ENCODE measurements around the gene COL6A1. TPM values are rescaled to one million over a fixed set of nuclear protein-coding genes. Genes with fewer than 3 reads are reported as not detected.
A peak's percentile ranks its signal among the peaks of the same experiment; 100 is the strongest.

COL6A1 gene
- total RNA-seq (2016; rRNA removed; fragmentation: Illumina TruSeq; extraction: Trizol): 0.46 and 3.1 TPM in 2 replicates
- total RNA-seq (2016; cell fraction: cytosol; rRNA removed; fragmentation: Illumina TruSeq; extraction: Trizol; ENCODE audit: low read depth): 0.09 and 0.40 TPM in 2 replicates
- 0.55 and 4.3 TPM in 2 replicates for total RNA-seq (2016; cell fraction: insoluble cytoplasmic fraction; rRNA removed; fragmentation: Illumina TruSeq; extraction: Trizol)
- 0.28 and 0.41 TPM in 2 replicates for total RNA-seq (2016; cell fraction: membrane; rRNA removed; fragmentation: Illumina TruSeq; extraction: Trizol)
- 4.1 and 6.4 TPM in 2 replicates for total RNA-seq (2016; cell fraction: nucleus; rRNA removed; fragmentation: Illumina TruSeq; extraction: Trizol)
- 4.8 and 9.8 TPM in 2 replicates for polyA plus RNA-seq (2011; rRNA removed)
- 2.4 TPM in 2 replicates for polyA plus RNA-seq (2011; cell fraction: cytosol; rRNA removed)
- polyA plus RNA-seq (2011; cell fraction: nucleus; rRNA removed): 190 and 201 TPM in 2 replicates
- 10.0 and 14.2 TPM in 2 replicates for polyA plus RNA-seq (2012)
- polyA plus RNA-seq (2016; cell fraction: cytosol; fragmentation: Illumina TruSeq; extraction: Trizol; ENCODE audit: low read depth): 0.17 TPM in 2 replicates
- 0.58 and 1.7 TPM in 2 replicates for polyA plus RNA-seq (2016; cell fraction: insoluble cytoplasmic fraction; fragmentation: Illumina TruSeq; extraction: Trizol; ENCODE audit: low read depth)
- polyA plus RNA-seq (2016; cell fraction: membrane; fragmentation: Illumina TruSeq; extraction: Trizol; ENCODE audit: low read depth): 0.13 and 0.28 TPM in 2 replicates
- polyA plus RNA-seq (2016; cell fraction: nucleus; fragmentation: Illumina TruSeq; extraction: Trizol; ENCODE audit: insufficient read depth, low read depth): 20.5 and 25.0 TPM in 2 replicates
- 0.07 and 11.2 TPM in 2 replicates for polyA minus RNA-seq (2011; rRNA and poly(A)+ RNA removed; ENCODE audit: low replicate concordance)
- 1.1 and 1.8 TPM in 2 replicates for polyA minus RNA-seq (2011; cell fraction: cytosol; rRNA and poly(A)+ RNA removed)
- 3.9 and 6.7 TPM in 2 replicates for polyA minus RNA-seq (2011; cell fraction: nucleus; rRNA and poly(A)+ RNA removed)
- percentile 36 among the genes with signal in this experiment for Bru-seq, nascent RNA
- BruChase-seq, experiment 1, labeled RNA remaining after a 6-hour chase: percentile 53 among the genes with signal in this experiment
- percentile 43 among the genes with signal in this experiment for BruChase-seq, experiment 2, labeled RNA remaining after a 2-hour chase
- long read RNA-seq, experiment 1, partial matches to known transcripts: 0 of 1 reads
- long read RNA-seq, experiment 1, other reads (novel, unspliced or antisense): 1 of 1 reads
- long read RNA-seq, experiment 2, partial matches to known transcripts: 10 of 22 reads
- long read RNA-seq, experiment 2, other reads (novel, unspliced or antisense): 9 of 22 reads

- ChIA-PET POLR2A (no interaction called here), CTCF (ENCODE audit: low intra/inter-chr PET ratio, low total read pairs) (no interaction called here)
- in situ Hi-C loops (cut with HindIII; ENCODE audit: extremely low pct_ligation_motif_present, low pct_unique_long_range_greater_than_20kb): no loop called here
- TF ChIP-seq PHB2 (IDR thresholded peaks at IDR 0.05; ENCODE audit: partially characterized antibody) (no peak), PATZ1 (CRISPR knock-in tag; IDR thresholded peaks at IDR 0.05) (peak; percentile 23; the same call in 1 of the 2 replicates), ZFX (CRISPR knock-in tag; IDR thresholded peaks at IDR 0.05; ENCODE audit: low read depth) (peak; percentile 79), ZNF484 (CRISPR knock-in tag; IDR thresholded peaks at IDR 0.05; ENCODE audit: borderline replicate concordance, low read depth) (no peak), IRF9 (CRISPR knock-in tag; IDR thresholded peaks at IDR 0.05; ENCODE audit: borderline replicate concordance) (no peak), PCBP1 (IDR thresholded peaks at IDR 0.05; ENCODE audit: borderline replicate concordance, low read depth, low read length) (peak; percentile 65; the same call in 1 of the 2 replicates), ZNF746 (CRISPR knock-in tag; IDR thresholded peaks at IDR 0.05) (no peak), CTCF (CRISPR knock-in tag; IDR thresholded peaks at IDR 0.05) (peak; percentile 27; the same call in 1 of the 2 replicates), TGIF2 (CRISPR knock-in tag; IDR thresholded peaks at IDR 0.05) (no peak)
These were observed at the start of gene COL6A1 for GRCh38 chr21:45981151-45982091. Gene COL6A1, plus strand, starts transcription at chr21:45981770. Its CDS starts 81 bp downstream, at chr21:45981851.

More at GRCh38 chr21:45981151-45982091, at the start of gene COL6A1:
- Histone ChIP-seq H3K9me3 (ENCODE audit: low read length) (no peaks in the 10 kb centered on the region), H2AFZ (ENCODE audit: low read length) (peak within 1 kb of the TSS; percentile 83), H3K4me1 (ENCODE audit: insufficient read depth, low read length) (peaks cover 17% of the 10 kb centered on the region), H3K27me3 (ENCODE audit: control insufficient read depth in 1 of 2, insufficient read depth in 2 of 2, low read length in 2 of 2) (peaks cover 3 to 36% of the 10 kb centered on the region in 2 experiments; a peak in 4 of 5 replicates), H3K4me2 (ENCODE audit: low read depth, low read length) (peak within 1 kb of the TSS; percentile 89), H3K27ac (ENCODE audit: extremely low read length, insufficient read depth, low read length) (no peak within 1 kb of the TSS), H3K9ac (ENCODE audit: insufficient read depth, low read depth, low read length) (peak within 1 kb of the TSS; percentile 69), H3K79me2 (ENCODE audit: insufficient read depth, low read length) (no peaks in the 10 kb centered on the region), H3K4me3 (replicated peaks in 1 of 3; ENCODE audit: insufficient read depth in 1 of 3, low read depth in 2 of 3, low read length in 3 of 3) (peak within 1 kb of the TSS; percentile 49 to 79 (median 55)), H4K20me1 (ENCODE audit: insufficient read depth, low read length) (no peaks in the 10 kb centered on the region), H3K36me3 (replicated peaks in 1 of 2; ENCODE audit: control insufficient read depth in 1 of 2, insufficient read depth in 2 of 2, low read length in 2 of 2) (no peaks in the 10 kb centered on the region)
- peak; percentile 79 for ATAC-seq
- 7% methylated on average over 39 of the region's 63 CpGs for WGBS (ENCODE audit: low lambda C conversion rate)
- BruUV-seq (replicated peaks): no TSS peak
- DNase-seq (ENCODE audit: low spot score): peak; percentile 47
- intact Hi-C loops (cut with micrococcal nuclease; ENCODE audit: unreplicated experiment): no loop called here
- no peak for FAIRE-seq

All from HepG2 (cell line).